GM15510 (cell line): ENCODE results near the gene HP.

Experiments
- POLR2A ChIP-seq: IDR thresholded peaks from 3 replicates; pipeline ENCODE4 v1.6.1; 2011; ENCODE audit warnings: borderline replicate concordance; ENCODE audit not compliant: insufficient read length; ENCODE audit errors: extremely low read depth

The HP gene

GRCh38 chr16:72101195-72101594, 46.9 kb downstream of the HP start:
- TF ChIP-seq POLR2A = no peak

GRCh38 chr16:72104905-72105304, 50.6 kb downstream of the HP start:
- TF ChIP-seq POLR2A = no peak

- TF ChIP-seq POLR2A = no peak
Measured at GRCh38 chr16:72105978-72106377, 51.7 kb downstream of the HP start.

GRCh38 chr16:72107371-72107770, 53.1 kb downstream of the HP start:
- TF ChIP-seq POLR2A = no peak

GRCh38 chr16:72108353-72109102, 54.2 kb downstream of the HP start:
- no peak for TF ChIP-seq POLR2A

GRCh38 chr16:72109300-72109699, 55.0 kb downstream of the HP start:
- no peak for TF ChIP-seq POLR2A

- no peak for TF ChIP-seq POLR2A
Measured at GRCh38 chr16:72109966-72110530, 55.7 kb downstream of the HP start.
